Kidney (tissue), 14 donors: ENCODE results near the gene LANCL3. TPM values are rescaled to one million over a fixed set of nuclear protein-coding genes. Genes with fewer than 3 reads are reported as not detected.

Experiments
- DNase-seq, 5 donors: peaks; one replicate each; pipeline ENCODE4 v3.0.0-alpha.2; 2013 to 2020
- FAIRE-seq: peaks from 2 replicates; lab custom pipeline; 2012; peaks lifted over from hg19 to GRCh38; lab: Jason Lieb, UNC
- H3K27ac ChIP-seq, 2 donors: one replicate each; pipeline ENCODE4 v1.7.0; 2013; ENCODE audit warnings: low read depth in 2 of 2, low read length in 2 of 2, inconsistent platforms in 1 of 2
- H3K27me3 ChIP-seq: one replicate; pipeline ENCODE4 v1.7.1; 2013; ENCODE audit warnings: low read length, inconsistent platforms; ENCODE audit not compliant: control insufficient read depth, insufficient read depth
- H3K36me3 ChIP-seq, 3 donors: one replicate each; pipeline versions ENCODE4 v1.7.0 to v1.7.1; 2013; ENCODE audit warnings: low read length in 3 of 3, control low read depth in 1 of 3, inconsistent platforms in 1 of 3; ENCODE audit not compliant: insufficient read depth in 3 of 3, control insufficient read depth in 2 of 3
- H3K4me1 ChIP-seq, 3 donors: one replicate each; pipeline versions ENCODE4 v1.7.0 to v1.7.1; 2013; ENCODE audit warnings: low read length in 3 of 3, inconsistent platforms in 1 of 3, low read depth in 1 of 3; ENCODE audit not compliant: control insufficient read depth in 2 of 3, insufficient read depth in 2 of 3
- H3K4me3 ChIP-seq, 3 donors: one replicate each; pipeline versions ENCODE4 v1.7.0 to v1.8.1; 2013; ENCODE audit warnings: low read length in 3 of 3, control low read depth in 1 of 3, inconsistent platforms in 1 of 3
- H3K9ac ChIP-seq, 3 donors: one replicate each; pipeline versions ENCODE4 v1.7.0 to v1.7.1; 2013; ENCODE audit warnings: low read length in 3 of 3, control low read depth in 1 of 3, inconsistent platforms in 1 of 3
- H3K9me3 ChIP-seq, 3 donors: one replicate each; pipeline versions ENCODE4 v1.7.0 to v1.7.1; 2013; ENCODE audit warnings: low read length in 3 of 3, control low read depth in 1 of 3, inconsistent platforms in 1 of 3; ENCODE audit not compliant: control insufficient read depth in 2 of 3, insufficient read depth in 1 of 3
- CTCF ChIP-seq: IDR thresholded peaks from 3 replicates; pipeline ENCODE4 v1.5.1; 2012; ENCODE audit warnings: mild to moderate bottlenecking, moderate library complexity, borderline replicate concordance; ENCODE audit not compliant: insufficient read depth; ENCODE audit errors: extremely low read depth
- intact Hi-C: fragments of 100-400 bp; cut with DNase I; formaldehyde crosslinking; loops from one replicate; pipeline ENCODE4 v1.11.1; 2022
- polyA plus RNA-seq: library from polyadenylated mRNA; stranded (reverse); fragments of 350-450 nt; fragmentation: Illumina TruSeq; extraction: RNeasy Lipid Tissue Mini Kit (QIAGEN cat#74804); gene quantifications from one replicate; pipeline ENCODE4 v1.2.3, GENCODE V29; 2014; ENCODE audit warnings: low read depth, low replicate concordance; ENCODE audit not compliant: insufficient read depth
- total RNA-seq: library from RNA; stranded (reverse); fragmentation: NEBNext Ultra II Directional; extraction: Animal tissue kit (Norgen Biotek cat#: 25700); gene quantifications from one replicate; pipeline ENCODE4 v1.2.1, GENCODE V29; 2021
- donor health status: control.
- donor health status: control.
- donor health status: control.
- donor health status: control.
- donor health status: control.
- donor health status: DM: yes; HTN: yes; CAD: no.
- donor health status: Normal renal cell carcinoma (clear cell type).

LANCL3 gene
- total and polyA plus RNA-seq, 2 donors from 2014 or later = 0.30 to 0.38 TPM

- H3K9me3 ChIP-seq = no peaks in the 10 kb centered on the region
- no peak for TF ChIP-seq CTCF
- H3K27ac ChIP-seq = no peak overlapping the region
- no peak overlapping the region for H3K4me3 ChIP-seq
- intact Hi-C loops = no loop called here
- FAIRE-seq (no peak), DNase-seq (no peak)
- no peaks in the 10 kb centered on the region for H3K4me1 ChIP-seq
- no peaks in the 10 kb centered on the region for H3K27me3 ChIP-seq
- H3K36me3 ChIP-seq = no peaks in the 10 kb centered on the region
- no peak overlapping the region for H3K9ac ChIP-seq
Measured at GRCh38 chrX:37627602-37628001, 56.1 kb downstream of the LANCL3 start.

- no peak for TF ChIP-seq CTCF
- no peak overlapping the region for H3K4me3 ChIP-seq
- FAIRE-seq (no peak), DNase-seq (no peak)
- H3K36me3 ChIP-seq = no peaks in the 10 kb centered on the region
- H3K27ac ChIP-seq = no peak overlapping the region
- no peak overlapping the region for H3K9ac ChIP-seq
- no peaks in the 10 kb centered on the region for H3K27me3 ChIP-seq
- intact Hi-C loops = no loop called here
- H3K4me1 ChIP-seq = no peaks in the 10 kb centered on the region
- no peaks in the 10 kb centered on the region for H3K9me3 ChIP-seq
Measured at GRCh38 chrX:37638047-37638446, 66.6 kb downstream of the LANCL3 start.

GRCh38 chrX:37640142-37640541, 68.7 kb downstream of the LANCL3 start:
- H3K4me3 ChIP-seq = no peak overlapping the region
- FAIRE-seq (no peak), DNase-seq (no peak)
- no peak overlapping the region for H3K9ac ChIP-seq
- intact Hi-C loops = no loop called here
- H3K4me1 ChIP-seq = no peaks in the 10 kb centered on the region
- no peaks in the 10 kb centered on the region for H3K27me3 ChIP-seq
- no peaks in the 10 kb centered on the region for H3K9me3 ChIP-seq
- no peaks in the 10 kb centered on the region for H3K36me3 ChIP-seq
- no peak overlapping the region for H3K27ac ChIP-seq
- TF ChIP-seq CTCF = no peak

- Histone ChIP-seq H3K4me3 (no peak overlapping the region), H3K9ac (no peak overlapping the region), H3K36me3 (no peaks in the 10 kb centered on the region), H3K27ac (no peak overlapping the region), H3K9me3 (no peaks in the 10 kb centered on the region), H3K27me3 (no peaks in the 10 kb centered on the region), H3K4me1 (no peaks in the 10 kb centered on the region)
- DNase-seq (no peak), FAIRE-seq (no peak)
- TF ChIP-seq CTCF = no peak
- intact Hi-C loops = no loop called here
Measured at GRCh38 chrX:37641859-37642258, 70.4 kb downstream of the LANCL3 start.
